ENCODE results near the gene ARF1.

Gene ARF1

DNA sequence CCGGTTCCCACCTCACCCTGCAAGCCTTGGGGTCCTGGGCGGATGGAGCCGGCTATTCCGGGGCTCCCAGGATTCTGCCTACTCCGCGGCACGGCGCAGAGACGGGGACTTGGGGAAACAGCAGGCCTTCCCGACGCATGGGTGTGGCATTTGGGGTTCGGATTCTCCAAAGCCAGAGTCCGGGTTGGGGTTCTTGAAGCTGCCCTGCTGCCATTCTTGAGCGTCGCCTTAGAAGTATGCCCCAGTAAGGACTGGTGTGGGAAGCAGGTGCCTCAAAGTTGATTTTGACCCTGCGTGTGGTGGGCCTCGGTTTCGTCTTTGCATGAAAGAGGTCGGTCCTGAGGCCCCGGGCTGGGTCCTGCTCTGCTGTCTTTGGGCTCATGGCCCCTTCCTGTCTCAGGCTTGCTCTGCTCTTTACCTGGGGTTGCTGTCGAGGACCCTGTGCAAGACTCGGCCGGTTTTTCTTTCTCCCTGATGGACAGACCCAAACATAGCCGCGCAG lies 58.3 kb downstream of the ARF1 start:
- DNase-seq (ENCODE audit: low read depth): no peak
- H3K4me3 ChIP-seq (ENCODE audit: low read depth, low read length): peak overlapping the region; percentile 98
- TF ChIP-seq, protein P1, sequence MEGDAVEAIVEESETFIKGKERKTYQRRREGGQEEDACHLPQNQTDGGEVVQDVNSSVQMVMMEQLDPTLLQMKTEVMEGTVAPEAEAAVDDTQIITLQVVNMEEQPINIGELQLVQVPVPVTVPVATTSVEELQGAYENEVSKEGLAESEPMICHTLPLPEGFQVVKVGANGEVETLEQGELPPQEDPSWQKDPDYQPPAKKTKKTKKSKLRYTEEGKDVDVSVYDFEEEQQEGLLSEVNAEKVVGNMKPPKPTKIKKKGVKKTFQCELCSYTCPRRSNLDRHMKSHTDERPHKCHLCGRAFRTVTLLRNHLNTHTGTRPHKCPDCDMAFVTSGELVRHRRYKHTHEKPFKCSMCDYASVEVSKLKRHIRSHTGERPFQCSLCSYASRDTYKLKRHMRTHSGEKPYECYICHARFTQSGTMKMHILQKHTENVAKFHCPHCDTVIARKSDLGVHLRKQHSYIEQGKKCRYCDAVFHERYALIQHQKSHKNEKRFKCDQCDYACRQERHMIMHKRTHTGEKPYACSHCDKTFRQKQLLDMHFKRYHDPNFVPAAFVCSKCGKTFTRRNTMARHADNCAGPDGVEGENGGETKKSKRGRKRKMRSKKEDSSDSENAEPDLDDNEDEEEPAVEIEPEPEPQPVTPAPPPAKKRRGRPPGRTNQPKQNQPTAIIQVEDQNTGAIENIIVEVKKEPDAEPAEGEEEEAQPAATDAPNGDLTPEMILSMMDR (IDR thresholded peaks at IDR 0.05; ENCODE audit: control insufficient read depth, extremely low read depth, insufficient read depth): no peak

DNA sequence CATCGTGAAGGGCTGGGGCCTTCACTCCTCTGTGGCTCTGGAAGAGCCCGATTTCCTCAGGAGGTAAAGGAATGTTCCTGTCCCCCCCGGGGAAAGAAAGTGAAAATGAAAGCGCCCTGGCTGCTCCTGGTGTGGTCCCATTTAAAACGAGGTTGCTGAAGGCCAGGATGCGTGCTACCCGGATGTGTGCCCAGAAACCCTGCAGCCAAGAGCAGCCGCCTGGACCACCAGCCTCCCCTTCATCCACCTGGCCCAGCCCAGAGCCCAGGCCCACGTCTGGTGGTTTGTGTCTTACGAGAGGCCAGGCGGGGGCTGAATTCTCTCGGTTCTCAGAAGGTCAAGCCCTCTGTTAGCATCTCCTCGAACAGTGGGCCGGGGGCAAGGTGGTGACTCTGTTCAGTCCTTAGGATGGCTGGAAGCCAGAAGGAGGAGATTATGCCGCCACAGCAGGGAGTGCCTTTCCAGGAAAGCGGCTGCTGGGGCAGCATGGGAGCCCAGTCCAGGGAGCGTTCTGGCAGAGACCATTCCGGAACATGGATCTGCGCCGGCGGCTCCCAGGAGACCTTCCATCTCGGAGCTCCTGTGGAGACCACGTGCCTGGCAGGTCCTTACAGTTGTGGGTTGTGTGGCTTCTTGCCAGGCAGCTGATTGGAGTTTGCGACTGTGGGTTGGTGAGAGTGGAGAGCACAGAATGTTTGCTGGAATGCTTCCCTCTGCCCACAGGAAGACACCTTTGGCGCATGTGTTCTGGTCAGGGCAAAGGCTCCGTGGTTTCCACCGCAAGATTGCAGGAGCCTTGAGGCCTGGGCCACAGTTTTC lies 58.9 kb downstream of the ARF1 start:
- peak overlapping the region; percentile 98 for H3K4me3 ChIP-seq (ENCODE audit: low read depth, low read length)
- TF ChIP-seq, protein P1 (IDR thresholded peaks at IDR 0.05; ENCODE audit: control insufficient read depth, extremely low read depth, insufficient read depth): no peak
- peak; percentile 75 for DNase-seq (ENCODE audit: low read depth)

DNA sequence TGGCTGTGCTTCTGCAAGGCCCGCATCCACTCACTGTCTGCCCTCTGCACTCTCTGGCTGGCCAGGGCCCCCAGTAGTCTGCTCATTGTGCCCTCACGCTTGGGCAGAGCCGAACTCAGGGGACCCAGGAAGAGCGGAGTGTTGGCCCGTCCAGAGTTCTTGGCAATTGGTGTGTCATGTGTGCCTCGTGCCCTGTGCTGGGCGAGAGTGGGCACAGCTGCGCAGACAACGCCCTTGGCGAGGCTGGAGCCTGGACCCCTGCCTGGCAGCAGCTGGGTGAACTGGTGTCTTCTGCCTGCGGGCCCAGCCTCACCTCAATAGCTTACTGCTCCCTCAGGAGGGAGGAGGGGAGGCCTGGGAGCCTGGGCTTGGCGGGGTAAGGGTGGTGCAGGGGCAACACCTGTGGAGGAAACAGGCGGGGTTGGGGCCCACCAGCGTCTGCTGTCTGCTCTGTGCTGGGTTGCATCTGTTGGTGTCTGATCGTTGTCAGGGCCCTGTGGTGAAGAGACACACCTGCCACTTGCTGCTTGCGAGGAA lies 59.7 kb downstream of the ARF1 start:
- no peak for DNase-seq (ENCODE audit: low read depth)
- peak overlapping the region; percentile 98 for H3K4me3 ChIP-seq (ENCODE audit: low read depth, low read length)
- TF ChIP-seq, protein P1 (IDR thresholded peaks at IDR 0.05; ENCODE audit: control insufficient read depth, extremely low read depth, insufficient read depth): no peak

DNA sequence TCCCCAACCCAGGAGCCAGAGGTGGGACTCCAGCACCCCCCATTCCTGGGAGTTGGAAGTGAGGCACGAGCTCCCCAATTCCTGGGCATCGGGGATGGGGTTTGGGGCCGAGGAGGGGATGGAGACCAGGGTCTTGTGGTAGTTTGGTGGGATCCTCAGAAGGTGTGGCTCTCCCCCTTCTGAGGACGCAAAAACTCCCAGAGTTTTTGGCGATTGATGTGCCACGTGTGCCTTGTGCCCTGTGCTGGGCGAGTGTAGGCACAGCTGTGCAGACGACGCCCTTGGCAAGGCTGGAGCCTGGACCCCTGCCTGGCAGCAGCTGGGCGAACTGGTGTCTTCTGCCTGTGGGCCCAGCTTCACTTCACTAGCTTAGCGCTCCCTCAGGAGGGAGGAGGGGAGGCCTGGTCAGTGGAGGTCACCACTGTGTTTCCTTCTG lies 60.2 kb downstream of the ARF1 start:
- DNase-seq (ENCODE audit: low read depth): no peak
- TF ChIP-seq, protein P1 (IDR thresholded peaks at IDR 0.05; ENCODE audit: control insufficient read depth, extremely low read depth, insufficient read depth): no peak
- H3K4me3 ChIP-seq (ENCODE audit: low read depth, low read length): peak overlapping the region; percentile 98

DNA sequence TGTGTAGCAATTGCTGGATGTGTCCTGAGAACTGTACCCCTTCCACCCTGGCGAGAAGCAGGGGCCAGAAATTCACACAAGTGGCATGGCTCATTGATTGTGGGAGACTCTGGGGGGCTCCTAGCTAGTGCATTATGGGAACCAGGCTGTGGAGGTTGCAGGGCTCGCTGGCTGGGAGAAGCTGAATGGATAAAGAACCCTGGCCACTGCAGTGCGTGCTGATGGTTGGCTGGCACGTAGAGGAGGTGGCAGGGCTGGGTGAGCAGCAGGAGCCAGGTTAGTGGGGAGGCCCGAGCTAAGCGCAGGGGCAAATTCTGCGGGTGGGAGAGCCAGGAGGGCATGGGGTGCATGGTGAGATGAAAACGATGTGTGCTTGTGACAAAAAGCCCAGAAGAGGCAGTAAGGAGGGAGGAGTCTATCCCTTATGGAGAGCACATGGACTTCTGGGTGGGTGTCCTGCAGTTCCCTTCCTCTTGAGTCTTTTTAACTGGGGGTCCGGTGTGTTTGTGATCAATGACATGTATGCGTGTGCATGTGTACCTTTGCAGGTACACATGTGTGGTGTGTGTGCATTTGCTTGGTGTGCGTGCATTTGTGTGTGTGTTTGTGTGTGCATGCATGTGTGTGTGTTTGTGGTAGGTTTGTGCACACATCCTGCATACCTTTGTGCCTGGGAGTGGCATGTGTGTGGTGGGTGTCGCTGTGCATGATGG lies 61.1 kb downstream of the ARF1 start:
- no peak overlapping the region for H3K4me3 ChIP-seq (ENCODE audit: low read depth, low read length)
- TF ChIP-seq, protein P1 (IDR thresholded peaks at IDR 0.05; ENCODE audit: control insufficient read depth, extremely low read depth, insufficient read depth): no peak
- DNase-seq (ENCODE audit: low read depth): no peak

DNA sequence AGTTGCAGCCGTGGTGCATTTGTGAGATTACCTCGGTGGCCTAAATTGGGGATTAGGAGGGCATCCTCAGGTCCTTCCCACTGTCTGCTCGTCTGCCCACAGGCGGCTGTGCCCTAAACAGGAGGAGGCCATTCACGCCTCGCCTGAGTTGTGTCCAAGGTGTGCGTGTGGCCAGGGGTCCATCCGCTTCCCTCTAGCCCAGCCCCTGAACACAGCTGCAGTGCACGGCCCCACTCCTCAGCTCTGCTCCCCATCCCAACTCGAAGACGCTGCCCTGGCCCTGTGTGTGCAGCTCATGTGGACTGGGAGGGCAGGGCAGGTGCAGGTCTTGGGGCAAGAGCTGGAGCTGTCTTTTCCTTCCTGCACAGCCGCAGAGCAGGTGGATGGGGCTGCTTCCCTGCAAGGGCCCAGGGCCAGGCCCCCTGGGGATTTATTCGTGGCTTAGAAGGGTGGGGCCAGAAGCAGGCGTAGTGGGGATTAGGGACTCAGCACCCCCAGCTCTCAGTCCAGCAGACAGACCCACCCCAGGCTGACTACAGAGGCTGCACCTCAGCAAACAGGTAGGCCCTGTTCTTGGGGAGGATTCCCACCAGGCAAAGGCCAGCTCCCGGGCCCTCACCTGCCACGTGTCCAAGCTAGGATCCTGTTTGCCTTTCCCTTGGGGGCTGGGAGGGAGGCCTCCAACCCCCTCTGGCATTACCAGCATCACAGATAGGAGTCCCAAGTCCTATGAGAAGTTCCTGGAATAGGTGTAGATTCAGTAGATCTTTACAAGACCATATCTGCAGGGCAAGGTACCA lies 61.9 kb downstream of the ARF1 start:
- no peak for DNase-seq (ENCODE audit: low read depth)
- TF ChIP-seq, protein P1 (IDR thresholded peaks at IDR 0.05; ENCODE audit: control insufficient read depth, extremely low read depth, insufficient read depth): no peak
- no peak overlapping the region for H3K4me3 ChIP-seq (ENCODE audit: low read depth, low read length)
